DLD1 (cell line): Measurements from ENCODE around the gene MLPH.

Experiments
- in situ Hi-C: cut with HindIII; loops from 2 replicates; pipeline ENCODE4 v1.10.0; 2017; ENCODE audit warnings: low sequenced_read_pairs

Gene MLPH

GRCh38 chr2:237478095-237478494, 9.0 kb upstream of the MLPH start:
- in situ Hi-C loops: no loop called here

GRCh38 chr2:237478979-237479378, 8.1 kb upstream of the MLPH start:
- in situ Hi-C loops: no loop called here

- in situ Hi-C loops: no loop called here
These were observed 7.3 kb upstream of the MLPH start for GRCh38 chr2:237479747-237480146.

GRCh38 chr2:237480556-237480955, 6.5 kb upstream of the MLPH start:
- in situ Hi-C loops: no loop called here

- in situ Hi-C loops: no loop called here
These were observed 6.0 kb upstream of the MLPH start for GRCh38 chr2:237480988-237481525.

GRCh38 chr2:237482485-237482884, 4.6 kb upstream of the MLPH start:
- in situ Hi-C loops: no loop called here

- in situ Hi-C loops: no loop called here
These were observed 3.9 kb upstream of the MLPH start for GRCh38 chr2:237483018-237483731.

GRCh38 chr2:237485304-237485703, 1.7 kb upstream of the MLPH start:
- in situ Hi-C loops: no loop called here

- in situ Hi-C loops: no loop called here
These were observed 1.2 kb upstream of the MLPH start for GRCh38 chr2:237485844-237486243.

GRCh38 chr2:237486334-237486818, 675 bp upstream of the MLPH start:
- in situ Hi-C loops: no loop called here

- in situ Hi-C loops: no loop called here
These were observed 445 bp downstream of the MLPH start for GRCh38 chr2:237487496-237487895.

GRCh38 chr2:237488295-237488694, 1.2 kb downstream of the MLPH start:
- in situ Hi-C loops: no loop called here

- in situ Hi-C loops: no loop called here
These were observed 2.1 kb downstream of the MLPH start for GRCh38 chr2:237488901-237489860.

- in situ Hi-C loops: loop anchor here (5.0 kb wide), 1 partner anchor 53 kb away; no protein-coding TSS in a partner anchor
These were observed 3.1 kb downstream of the MLPH start for GRCh38 chr2:237490009-237490711.

- in situ Hi-C loops: loop anchor here (5.0 kb wide), 1 partner anchor 53 kb away; no protein-coding TSS in a partner anchor
These were observed 3.7 kb downstream of the MLPH start for GRCh38 chr2:237490795-237491194.

GRCh38 chr2:237491515-237492118, 4.6 kb downstream of the MLPH start:
- in situ Hi-C loops: loop anchor here (5.0 kb wide), 1 partner anchor 54 kb away; no protein-coding TSS in a partner anchor

- in situ Hi-C loops: loop anchor here (5.0 kb wide), 1 partner anchor 55 kb away; no protein-coding TSS in a partner anchor
These were observed 5.3 kb downstream of the MLPH start for GRCh38 chr2:237492137-237492890.

GRCh38 chr2:237494066-237494465, 7.0 kb downstream of the MLPH start:
- in situ Hi-C loops: loop anchor here (5.0 kb wide), 1 partner anchor 57 kb away; no protein-coding TSS in a partner anchor

- in situ Hi-C loops: no loop called here
These were observed 8.6 kb downstream of the MLPH start for GRCh38 chr2:237495521-237496117.
